ENCODE measurements around the gene ENAH. TPM values are rescaled to one million over a fixed set of nuclear protein-coding genes. Genes with fewer than 3 reads are reported as not detected.

The ENAH gene
- total RNA-seq, 4 donors from 2014 or later = 158 to 295 (median 225) TPM

DNA sequence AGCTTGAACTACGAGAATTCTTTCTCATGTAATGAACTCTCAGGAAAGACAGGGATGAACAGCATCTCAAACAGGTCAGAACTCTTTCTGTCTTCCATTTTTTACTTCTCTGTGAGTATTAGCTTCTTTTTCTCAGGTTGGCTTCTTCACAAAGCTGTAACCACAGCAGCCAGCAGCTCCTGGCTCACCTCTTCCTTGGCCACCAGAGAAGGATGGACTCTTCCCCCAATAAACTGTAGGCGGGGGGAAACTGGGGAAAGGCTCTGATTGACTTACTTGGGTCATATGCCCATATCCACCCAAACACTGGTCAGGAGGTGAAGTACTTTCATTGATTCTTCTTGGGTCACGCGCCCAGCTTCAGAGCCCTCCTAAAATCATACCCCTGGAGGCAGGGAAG is 14.4 kb upstream of the ENAH start:
- no peak for TF ChIP-seq POLR2A (IDR thresholded peaks at IDR 0.05)
- no peak for TF ChIP-seq EP300 (IDR thresholded peaks at IDR 0.05)
- TF ChIP-seq, protein P1, sequence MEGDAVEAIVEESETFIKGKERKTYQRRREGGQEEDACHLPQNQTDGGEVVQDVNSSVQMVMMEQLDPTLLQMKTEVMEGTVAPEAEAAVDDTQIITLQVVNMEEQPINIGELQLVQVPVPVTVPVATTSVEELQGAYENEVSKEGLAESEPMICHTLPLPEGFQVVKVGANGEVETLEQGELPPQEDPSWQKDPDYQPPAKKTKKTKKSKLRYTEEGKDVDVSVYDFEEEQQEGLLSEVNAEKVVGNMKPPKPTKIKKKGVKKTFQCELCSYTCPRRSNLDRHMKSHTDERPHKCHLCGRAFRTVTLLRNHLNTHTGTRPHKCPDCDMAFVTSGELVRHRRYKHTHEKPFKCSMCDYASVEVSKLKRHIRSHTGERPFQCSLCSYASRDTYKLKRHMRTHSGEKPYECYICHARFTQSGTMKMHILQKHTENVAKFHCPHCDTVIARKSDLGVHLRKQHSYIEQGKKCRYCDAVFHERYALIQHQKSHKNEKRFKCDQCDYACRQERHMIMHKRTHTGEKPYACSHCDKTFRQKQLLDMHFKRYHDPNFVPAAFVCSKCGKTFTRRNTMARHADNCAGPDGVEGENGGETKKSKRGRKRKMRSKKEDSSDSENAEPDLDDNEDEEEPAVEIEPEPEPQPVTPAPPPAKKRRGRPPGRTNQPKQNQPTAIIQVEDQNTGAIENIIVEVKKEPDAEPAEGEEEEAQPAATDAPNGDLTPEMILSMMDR (IDR thresholded peaks at IDR 0.05) = no peak
- peaks cover 0 to 4% (median 3%) of the 10 kb centered on the region in 3 donors for H3K4me1 ChIP-seq
- H3K27me3 ChIP-seq = no peaks in the 10 kb centered on the region
- H3K36me3 ChIP-seq = no peaks in the 10 kb centered on the region
- no peaks in the 10 kb centered on the region for H3K9me3 ChIP-seq
- H3K4me3 ChIP-seq = no peak overlapping the region
- no peak for ATAC-seq
- H3K27ac ChIP-seq = no peak overlapping the region
- WGBS, 2 donors (ENCODE audit: low coverage in 1 of 2) = 90 to 94% methylated on average over 1 to 2 of the region's 4 CpGs

DNA sequence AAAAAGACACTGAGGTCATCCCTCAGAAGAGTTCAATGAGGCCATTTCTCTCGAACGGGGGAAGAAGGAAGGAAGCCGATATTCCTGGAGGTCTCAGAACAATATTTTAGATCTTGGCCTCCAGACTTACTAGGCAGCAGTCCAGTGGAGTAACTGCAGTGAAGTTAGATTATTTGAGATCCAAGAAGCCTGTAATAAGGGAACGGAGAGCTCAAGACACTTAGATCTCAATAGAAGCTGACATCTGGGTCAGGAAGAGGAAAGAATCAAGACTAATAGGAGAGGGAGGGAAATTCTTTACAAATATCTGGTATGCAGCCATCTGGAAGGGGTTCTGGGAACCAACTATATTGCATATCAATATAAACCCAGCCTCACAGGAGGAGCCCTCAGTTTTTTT is 13.6 kb upstream of the ENAH start:
- Histone ChIP-seq H3K9me3 (no peaks in the 10 kb centered on the region), H3K36me3 (no peaks in the 10 kb centered on the region), H3K4me3 (no peak overlapping the region), H3K27me3 (no peaks in the 10 kb centered on the region), H3K27ac (no peak overlapping the region), H3K4me1 (peaks cover 0 to 8% (median 5%) of the 10 kb centered on the region in 3 donors)
- no peak for TF ChIP-seq POLR2AphosphoS5 (IDR thresholded peaks at IDR 0.05)
- 39 to 82% methylated on average over 3 to 4 of the region's 4 CpGs for WGBS, 2 donors (ENCODE audit: low coverage in 1 of 2)
- no peak for ATAC-seq

GRCh38 chr1:225664762-225665161 is 11.8 kb upstream of the ENAH start:
- WGBS, 2 donors (ENCODE audit: low coverage in 1 of 2) = 100% methylated on average over 1 to 2 of the region's 2 CpGs
- Histone ChIP-seq H3K9me3 (no peaks in the 10 kb centered on the region), H3K4me1 (peaks cover 0 to 20% (median 16%) of the 10 kb centered on the region in 3 donors), H3K27me3 (no peaks in the 10 kb centered on the region), H3K36me3 (no peaks in the 10 kb centered on the region), H3K27ac (no peak overlapping the region), H3K4me3 (no peak overlapping the region)
- ATAC-seq = no peak
- no peak for TF ChIP-seq EP300 (IDR thresholded peaks at IDR 0.05)
- no peak for TF ChIP-seq POLR2A (IDR thresholded peaks at IDR 0.05)
- TF ChIP-seq, protein P1 (IDR thresholded peaks at IDR 0.05) = no peak

DNA sequence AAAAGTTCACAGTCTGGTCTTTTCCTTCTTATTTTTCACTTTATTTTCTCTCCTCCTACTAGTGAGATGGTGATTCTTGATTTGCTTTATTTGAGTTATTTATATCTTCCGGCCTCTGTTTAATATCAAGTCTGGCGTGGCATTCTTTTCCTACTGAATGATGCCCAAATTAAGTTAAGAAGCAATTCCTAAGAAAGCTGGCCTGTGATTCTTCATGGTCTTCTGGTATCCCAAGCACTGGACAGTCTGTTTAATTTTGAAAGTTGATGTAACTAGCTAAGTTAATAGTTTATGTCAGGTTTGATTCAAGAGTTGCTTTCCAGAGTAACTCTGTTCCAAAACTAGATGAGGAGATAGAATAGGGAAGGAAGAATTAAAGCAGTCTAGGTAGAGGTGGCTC is 9.2 kb upstream of the ENAH start:
- Histone ChIP-seq H3K4me3 (no peak overlapping the region), H3K27ac (peak overlapping the region; percentile 67 to 99 (median 86)), H3K4me1 (peaks cover 0 to 32% (median 21%) of the 10 kb centered on the region in 3 donors), H3K36me3 (no peaks in the 10 kb centered on the region), H3K9me3 (no peaks in the 10 kb centered on the region), H3K27me3 (no peaks in the 10 kb centered on the region)
- no peak for TF ChIP-seq POLR2A (IDR thresholded peaks at IDR 0.05)
- TF ChIP-seq EP300 (IDR thresholded peaks at IDR 0.05) = no peak
- TF ChIP-seq, protein P1 (IDR thresholded peaks at IDR 0.05) = no peak
- TF ChIP-seq POLR2AphosphoS5 (IDR thresholded peaks at IDR 0.05) = peak; percentile 96
- WGBS, 2 donors (ENCODE audit: low coverage in 1 of 2) = 15 to 30% methylated on average over 2 of the region's 2 CpGs
- ATAC-seq = peak; percentile 85

GRCh38 chr1:225660544-225660946 is 7.6 kb upstream of the ENAH start:
- Histone ChIP-seq H3K4me3 (no peak overlapping the region), H3K9me3 (no peaks in the 10 kb centered on the region), H3K27ac (peak overlapping the region; percentile 75 to 99 (median 86)), H3K36me3 (no peaks in the 10 kb centered on the region), H3K27me3 (no peaks in the 10 kb centered on the region), H3K4me1 (peaks cover 0 to 48% (median 33%) of the 10 kb centered on the region in 3 donors)
- no peak for TF ChIP-seq POLR2A (IDR thresholded peaks at IDR 0.05)
- TF ChIP-seq, protein P1 (IDR thresholded peaks at IDR 0.05) = no peak
- WGBS, 2 donors (ENCODE audit: low coverage in 1 of 2) = 71 to 73% methylated on average over 1 of the region's 1 CpG
- no peak for ATAC-seq

All from gastroesophageal sphincter (tissue), 4 donors.